HCT116 (cell line): ENCODE data around the gene VPS35. TPM values are rescaled to one million over a fixed set of nuclear protein-coding genes. Genes with fewer than 3 reads are reported as not detected.

Source experiments
- ATAC-seq: fragments of 200-7000 bp; cut with Tn5 transposase; 2 replicates; pipeline ENCODE4 v1.9.1; 2020; ENCODE audit warnings: mild to moderate bottlenecking, moderate library complexity
- BruUV-seq: library from RNA; stranded (reverse); fragments of 400-500 nt; replicated peaks from 2 replicates; lab custom pipeline; 2021; lab: Mats Ljungman, UMichigan
- CTCF ChIA-PET: fragments of 300-600 bp; sonication (Branson Sonifier 250); formaldehyde crosslinking; loops from one replicate; lab custom pipeline; 2021; ENCODE audit warnings: antibody characterized with exemption; lab: Charles Lee
- POLR2A ChIA-PET: fragments of 300-600, 350-600 bp; sonication (Branson Sonifier 250); formaldehyde crosslinking; loops from one replicate; lab custom pipeline; 2021; ENCODE audit warnings: antibody characterized with exemption; lab: Charles Lee
- RAD21 ChIA-PET, 2 experiments: fragments of 300-600 bp; sonication (Branson Sonifier 250); formaldehyde crosslinking; loops; one replicate each; lab custom pipeline; 2023; ENCODE audit warnings: low total read pairs in 2 of 2; ENCODE audit not compliant: uncharacterized antibody in 2 of 2, unreplicated experiment in 2 of 2, low non-redundant PET in 1 of 2; lab: Charles Lee
- DNase-seq: peaks from one replicate; pipeline ENCODE4 v3.0.0-alpha.2; 2010; ENCODE audit warnings: low read depth, low spot score
- H2AFZ ChIP-seq: fragments of 200-600 bp; shearing (Covaris generic), sonication (generic); 2 replicates; pipeline ENCODE4 v1.6.1; 2017; ENCODE audit warnings: low read depth, mixed run types, mixed read lengths, antibody characterized with exemption, low read length; ENCODE audit not compliant: poor library complexity, severe bottlenecking
- H3K27ac ChIP-seq: 2 replicates; pipeline ENCODE4 v1.5.1; 2012; ENCODE audit warnings: low read depth, low read length
- H3K27me3 ChIP-seq: fragments of 200-600 bp; sonication (generic); 2 replicates; pipeline ENCODE4 v1.6.1; 2016; ENCODE audit warnings: mixed run types, low read length, mixed read lengths; ENCODE audit not compliant: insufficient read depth
- H3K36me3 ChIP-seq, 2 experiments: fragments of 200-500 bp in 1 of 2; fragments of 200-600 bp in 1 of 2; sonication (Bioruptor generic) in 1 of 2; sonication (generic) in 1 of 2; 2 replicates each; pipeline versions ENCODE4 v1.5.1 to v1.6.1; 2014 to 2016; ENCODE audit warnings: low read length in 2 of 2, inconsistent platforms in 1 of 2, mixed read lengths in 1 of 2, mixed run types in 1 of 2; ENCODE audit not compliant: insufficient read depth in 2 of 2, control insufficient read depth in 1 of 2
- H3K4me1 ChIP-seq, 2 experiments: fragments of 200-600 bp in 1 of 2; sonication (generic) in 1 of 2; 2 replicates each; pipeline versions ENCODE4 v1.5.1 to v1.6.1; 2012 to 2017; ENCODE audit warnings: low read length in 2 of 2, inconsistent platforms in 1 of 2, mild to moderate bottlenecking in 1 of 2, mixed read lengths in 1 of 2, mixed run types in 1 of 2, moderate library complexity in 1 of 2; ENCODE audit not compliant: insufficient read depth in 2 of 2, control insufficient read depth in 1 of 2
- H3K4me2 ChIP-seq: fragments of 200-600 bp; sonication (generic); 2 replicates; pipeline ENCODE4 v1.6.1; 2017; ENCODE audit warnings: mixed run types, low read length, mixed read lengths
- H3K4me3 ChIP-seq, 2 experiments: fragments of 200-600 bp in 1 of 2; sonication (generic) in 1 of 2; replicated peaks in 1 of 2; 2 replicates each; pipeline ENCODE4 v1.5.1; 2011 to 2016; ENCODE audit warnings: low read length in 2 of 2, control low read depth in 1 of 2, low read depth in 1 of 2, mild to moderate bottlenecking in 1 of 2, mixed read lengths in 1 of 2, mixed run types in 1 of 2
- H3K79me2 ChIP-seq: fragments of 200-600 bp; sonication (generic); 2 replicates; pipeline ENCODE4 v1.6.1; 2017; ENCODE audit warnings: mild to moderate bottlenecking, mixed run types, low read length, moderate library complexity, mixed read lengths; ENCODE audit not compliant: insufficient read depth
- H3K9ac ChIP-seq: fragments of 200-600 bp; sonication (generic); 2 replicates; pipeline ENCODE4 v1.6.1; 2016; ENCODE audit warnings: low read length, mixed read lengths
- H3K9me2 ChIP-seq: fragments of 200-600 bp; sonication (generic), shearing (Covaris generic); 2 replicates; pipeline ENCODE4 v1.6.1; 2017; ENCODE audit warnings: mixed run types, mild to moderate bottlenecking, moderate library complexity; ENCODE audit not compliant: insufficient read depth
- H3K9me3 ChIP-seq, 2 experiments: fragments of 200-500 bp in 1 of 2; fragments of 200-600 bp in 1 of 2; sonication (Bioruptor generic) in 1 of 2; sonication (generic) in 1 of 2; 2 replicates each; pipeline ENCODE4 v1.6.1; 2014 to 2017; ENCODE audit warnings: low read length in 2 of 2, mixed read lengths in 2 of 2, inconsistent platforms in 1 of 2, low read depth in 1 of 2, mild to moderate bottlenecking in 1 of 2, mixed run types in 1 of 2, moderate library complexity in 1 of 2; ENCODE audit not compliant: control insufficient read depth in 1 of 2, insufficient read depth in 1 of 2
- H4K20me1 ChIP-seq: fragments of 200-600 bp; sonication (generic), shearing (Covaris generic); 2 replicates; pipeline ENCODE4 v1.6.1; 2017; ENCODE audit warnings: mixed run types, mild to moderate bottlenecking, moderate library complexity; ENCODE audit not compliant: insufficient read depth
- CEBPB ChIP-seq: IDR thresholded peaks from 2 replicates; pipeline ENCODE4 v1.6.1; 2012; ENCODE audit warnings: low read depth
- EZH2 ChIP-seq: fragments of 200-600 bp; sonication (generic); IDR thresholded peaks from 2 replicates; pipeline ENCODE4 v1.6.1; 2017; ENCODE audit warnings: antibody characterized with exemption, mixed run types
- JUND ChIP-seq: IDR thresholded peaks from 2 replicates; pipeline ENCODE4 v1.6.1; 2012
- POLR2AphosphoS5 ChIP-seq: IDR thresholded peaks from 2 replicates; pipeline ENCODE4 v1.6.1; 2011; ENCODE audit warnings: mild to moderate bottlenecking, low read depth, low read length, moderate library complexity
- RAD21 ChIP-seq: IDR thresholded peaks from 2 replicates; pipeline ENCODE4 v1.6.1; 2012; ENCODE audit warnings: low read depth, mild to moderate bottlenecking
- SP1 ChIP-seq: IDR thresholded peaks from 2 replicates; pipeline ENCODE4 v1.6.1; 2012; ENCODE audit warnings: low read depth
- SRF ChIP-seq: IDR thresholded peaks from 2 replicates; pipeline ENCODE4 v1.6.1; 2012; ENCODE audit warnings: low read depth
- TCF7L2 ChIP-seq: IDR thresholded peaks from 2 replicates; pipeline ENCODE4 v1.7.0; 2011; ENCODE audit warnings: borderline replicate concordance, inconsistent platforms; ENCODE audit not compliant: insufficient read depth, insufficient read length; ENCODE audit errors: extremely low read depth
- YY1 ChIP-seq: IDR thresholded peaks from 2 replicates; pipeline ENCODE4 v1.6.1; 2011; ENCODE audit warnings: low read length, low read depth, moderate library complexity, mild to moderate bottlenecking; ENCODE audit not compliant: insufficient replicate concordance; ENCODE audit errors: extremely low read depth
- ZNF274 ChIP-seq: fragments of 200-500 bp; sonication (Bioruptor generic); IDR thresholded peaks from 2 replicates; pipeline ENCODE4 v1.6.1; 2014; ENCODE audit warnings: mild to moderate bottlenecking, low read depth, low read length, inconsistent platforms
- intact Hi-C: fragments of 100-400 bp; cut with micrococcal nuclease; formaldehyde crosslinking; loops from 2 replicates; pipeline ENCODE4 v1.10.0; 2022
- total RNA-seq: library from RNA; stranded (reverse); gene quantifications from one replicate; pipeline ENCODE4 v1.2.1, GENCODE V29; 2021; ENCODE audit not compliant: unreplicated experiment
- TF ChIP-seq, protein P1 (sequence below): IDR thresholded peaks from 2 replicates; pipeline ENCODE4 v1.6.1; 2012; ENCODE audit warnings: low read depth
- TF ChIP-seq, protein P2 (sequence below), 3 experiments: fragments of 200-600 bp in 1 of 3; sonication (generic) in 1 of 3; IDR thresholded peaks in 2 of 3; conservative IDR thresholded peaks in 1 of 3; 2 replicates each; pipeline ENCODE4 v1.5.1; 2012 to 2017; ENCODE audit warnings: low read depth in 2 of 3, low read length in 2 of 3, antibody characterized with exemption in 1 of 3, borderline replicate concordance in 1 of 3, control low read depth in 1 of 3, mild to moderate bottlenecking in 1 of 3, mixed read lengths in 1 of 3, mixed run types in 1 of 3, moderate library complexity in 1 of 3; ENCODE audit not compliant: insufficient read depth in 1 of 3

VPS35 gene
- total RNA-seq, 1 experiment from 2014 or later, result 115 TPM

DNA sequence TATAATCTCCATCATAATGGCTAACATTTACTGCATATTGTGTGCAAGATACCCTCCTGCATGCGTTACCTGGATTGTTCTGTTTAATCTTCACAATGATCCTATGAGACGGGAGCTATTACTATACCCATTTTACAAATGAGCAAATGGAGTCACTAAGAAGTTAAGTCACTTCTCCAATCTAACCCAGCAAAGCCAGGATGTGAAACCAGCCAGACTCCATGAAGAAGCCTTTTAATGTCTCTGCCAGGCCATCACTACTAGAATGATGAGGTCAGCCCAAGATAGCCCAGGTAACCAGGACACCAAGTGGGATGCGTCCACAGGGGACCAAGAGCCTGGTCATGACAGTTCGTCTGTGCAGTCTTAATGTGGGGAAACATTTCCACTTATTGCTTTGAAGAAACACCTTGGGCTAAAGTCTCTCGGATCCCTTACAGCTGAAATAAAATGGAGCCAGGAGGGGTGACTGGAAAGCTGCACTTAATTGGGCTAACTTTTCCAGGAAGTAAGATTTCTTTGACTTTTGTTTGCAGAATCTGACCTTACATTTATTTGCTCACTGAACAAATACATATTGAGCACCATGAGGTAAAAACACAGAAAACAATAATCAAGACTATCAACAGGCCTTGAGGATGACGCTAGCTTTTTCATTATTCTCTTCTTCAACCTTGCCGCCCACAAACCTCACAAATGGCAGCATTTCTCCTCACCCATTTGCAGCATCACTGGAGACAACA, 66.9 kb downstream of the VPS35 start:
- TF ChIP-seq ZNF274 (no peak), TCF7L2 (no peak), CEBPB (no peak), SRF (no peak), JUND (no peak), SP1 (no peak), RAD21 (no peak), YY1 (no peak), EZH2 (no peak), POLR2AphosphoS5 (no peak)
- TF ChIP-seq, protein P1, sequence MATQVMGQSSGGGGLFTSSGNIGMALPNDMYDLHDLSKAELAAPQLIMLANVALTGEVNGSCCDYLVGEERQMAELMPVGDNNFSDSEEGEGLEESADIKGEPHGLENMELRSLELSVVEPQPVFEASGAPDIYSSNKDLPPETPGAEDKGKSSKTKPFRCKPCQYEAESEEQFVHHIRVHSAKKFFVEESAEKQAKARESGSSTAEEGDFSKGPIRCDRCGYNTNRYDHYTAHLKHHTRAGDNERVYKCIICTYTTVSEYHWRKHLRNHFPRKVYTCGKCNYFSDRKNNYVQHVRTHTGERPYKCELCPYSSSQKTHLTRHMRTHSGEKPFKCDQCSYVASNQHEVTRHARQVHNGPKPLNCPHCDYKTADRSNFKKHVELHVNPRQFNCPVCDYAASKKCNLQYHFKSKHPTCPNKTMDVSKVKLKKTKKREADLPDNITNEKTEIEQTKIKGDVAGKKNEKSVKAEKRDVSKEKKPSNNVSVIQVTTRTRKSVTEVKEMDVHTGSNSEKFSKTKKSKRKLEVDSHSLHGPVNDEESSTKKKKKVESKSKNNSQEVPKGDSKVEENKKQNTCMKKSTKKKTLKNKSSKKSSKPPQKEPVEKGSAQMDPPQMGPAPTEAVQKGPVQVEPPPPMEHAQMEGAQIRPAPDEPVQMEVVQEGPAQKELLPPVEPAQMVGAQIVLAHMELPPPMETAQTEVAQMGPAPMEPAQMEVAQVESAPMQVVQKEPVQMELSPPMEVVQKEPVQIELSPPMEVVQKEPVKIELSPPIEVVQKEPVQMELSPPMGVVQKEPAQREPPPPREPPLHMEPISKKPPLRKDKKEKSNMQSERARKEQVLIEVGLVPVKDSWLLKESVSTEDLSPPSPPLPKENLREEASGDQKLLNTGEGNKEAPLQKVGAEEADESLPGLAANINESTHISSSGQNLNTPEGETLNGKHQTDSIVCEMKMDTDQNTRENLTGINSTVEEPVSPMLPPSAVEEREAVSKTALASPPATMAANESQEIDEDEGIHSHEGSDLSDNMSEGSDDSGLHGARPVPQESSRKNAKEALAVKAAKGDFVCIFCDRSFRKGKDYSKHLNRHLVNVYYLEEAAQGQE, result no peak
- TF ChIP-seq, protein P2, sequence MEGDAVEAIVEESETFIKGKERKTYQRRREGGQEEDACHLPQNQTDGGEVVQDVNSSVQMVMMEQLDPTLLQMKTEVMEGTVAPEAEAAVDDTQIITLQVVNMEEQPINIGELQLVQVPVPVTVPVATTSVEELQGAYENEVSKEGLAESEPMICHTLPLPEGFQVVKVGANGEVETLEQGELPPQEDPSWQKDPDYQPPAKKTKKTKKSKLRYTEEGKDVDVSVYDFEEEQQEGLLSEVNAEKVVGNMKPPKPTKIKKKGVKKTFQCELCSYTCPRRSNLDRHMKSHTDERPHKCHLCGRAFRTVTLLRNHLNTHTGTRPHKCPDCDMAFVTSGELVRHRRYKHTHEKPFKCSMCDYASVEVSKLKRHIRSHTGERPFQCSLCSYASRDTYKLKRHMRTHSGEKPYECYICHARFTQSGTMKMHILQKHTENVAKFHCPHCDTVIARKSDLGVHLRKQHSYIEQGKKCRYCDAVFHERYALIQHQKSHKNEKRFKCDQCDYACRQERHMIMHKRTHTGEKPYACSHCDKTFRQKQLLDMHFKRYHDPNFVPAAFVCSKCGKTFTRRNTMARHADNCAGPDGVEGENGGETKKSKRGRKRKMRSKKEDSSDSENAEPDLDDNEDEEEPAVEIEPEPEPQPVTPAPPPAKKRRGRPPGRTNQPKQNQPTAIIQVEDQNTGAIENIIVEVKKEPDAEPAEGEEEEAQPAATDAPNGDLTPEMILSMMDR (IDR thresholded peaks at IDR 0.05 in 2 of 3, conservative IDR thresholded peaks at IDR 0.05 in 1 of 3; ENCODE audit: borderline replicate concordance in 1 of 3, insufficient read depth in 1 of 3, low read depth in 2 of 3, low read length in 2 of 3), result no peak
- Histone ChIP-seq H4K20me1 (no peaks in the 10 kb centered on the region), H3K36me3 (peaks cover 3 to 11% of the 10 kb centered on the region in 2 experiments; a peak in 3 of 4 replicates), H3K27me3 (no peaks in the 10 kb centered on the region), H3K27ac (no peak overlapping the region), H3K4me2 (peak overlapping the region; percentile 83), H3K9me2 (no peaks in the 10 kb centered on the region), H3K9me3 (no peaks in the 10 kb centered on the region), H2AFZ (peak overlapping the region; percentile 96), H3K9ac (no peak overlapping the region), H3K4me1 (peaks cover 4 to 11% of the 10 kb centered on the region in 2 experiments; a peak in 3 of 4 replicates), H3K4me3 (no peak overlapping the region), H3K79me2 (peaks cover 33% of the 10 kb centered on the region)
- intact Hi-C loops, result no loop called here
- ATAC-seq (no peak), DNase-seq (no peak)
- BruUV-seq, result no TSS peak
- ChIA-PET RAD21 (no interaction called here), CTCF (no interaction called here), POLR2A (no interaction called here)
